ENCODE measurements around the gene LDLRAD4.

LDLRAD4 gene

GRCh38 chr18:13232086-13232917 lies 13.7 kb downstream of the LDLRAD4 start:
- DNase-seq = no peak

GRCh38 chr18:13232971-13233786 lies 14.6 kb downstream of the LDLRAD4 start:
- DNase-seq = no peak

- DNase-seq = no peak
Measured at GRCh38 chr18:13233787-13234783, 15.5 kb downstream of the LDLRAD4 start.

- DNase-seq = no peak
Measured at GRCh38 chr18:13235421-13235831, 16.9 kb downstream of the LDLRAD4 start.

- DNase-seq = no peak
Measured at GRCh38 chr18:13235981-13236380, 17.4 kb downstream of the LDLRAD4 start.

GRCh38 chr18:13236411-13236810 lies 17.9 kb downstream of the LDLRAD4 start:
- DNase-seq = no peak

- no peak for DNase-seq
Measured at GRCh38 chr18:13237073-13237472, 18.5 kb downstream of the LDLRAD4 start.

- DNase-seq = no peak
Measured at GRCh38 chr18:13237641-13238040, 19.1 kb downstream of the LDLRAD4 start.

- no peak for DNase-seq
Measured at GRCh38 chr18:13239171-13239956, 20.8 kb downstream of the LDLRAD4 start.

GRCh38 chr18:13240060-13240725 lies 21.6 kb downstream of the LDLRAD4 start:
- DNase-seq = no peak

GRCh38 chr18:13241083-13241892 lies 22.7 kb downstream of the LDLRAD4 start:
- no peak for DNase-seq

- no peak for DNase-seq
Measured at GRCh38 chr18:13241893-13242175, 23.3 kb downstream of the LDLRAD4 start.

GRCh38 chr18:13242797-13243196 lies 24.2 kb downstream of the LDLRAD4 start:
- no peak for DNase-seq

- no peak for DNase-seq
Measured at GRCh38 chr18:13243363-13243762, 24.8 kb downstream of the LDLRAD4 start.

- no peak for DNase-seq
Measured at GRCh38 chr18:13244135-13244534, 25.6 kb downstream of the LDLRAD4 start.

- no peak for DNase-seq
Measured at GRCh38 chr18:13245481-13246000, 27.0 kb downstream of the LDLRAD4 start.

GRCh38 chr18:13246121-13246520 lies 27.6 kb downstream of the LDLRAD4 start:
- no peak for DNase-seq

- no peak for DNase-seq
Measured at GRCh38 chr18:13246591-13246990, 28.0 kb downstream of the LDLRAD4 start.

GRCh38 chr18:13247506-13247905 lies 28.9 kb downstream of the LDLRAD4 start:
- DNase-seq = no peak

GRCh38 chr18:13252686-13253410 lies 34.3 kb downstream of the LDLRAD4 start:
- no peak for DNase-seq
